Thyroid gland (tissue), 4 donors: ENCODE measurements around the gene CMKLR1.

ENCODE experiments used
- POLR2A ChIP-seq, 2 donors: fragments of 450-650 bp; IDR thresholded peaks; one replicate each; pipeline ENCODE4 v1.6.1; 2017; ENCODE audit warnings: antibody characterized with exemption in 2 of 2, mild to moderate bottlenecking in 2 of 2, moderate library complexity in 1 of 2
- TF ChIP-seq, protein P1 (sequence below), 6 experiments: fragments of 200-600 bp in 3 of 6; fragments of 450-650 bp in 3 of 6; sonication (generic) in 3 of 6; IDR thresholded peaks; one replicate each; pipeline ENCODE4 v1.5.1; 2016 to 2019; ENCODE audit warnings: antibody characterized with exemption in 6 of 6, mild to moderate bottlenecking in 2 of 6, inconsistent platforms in 1 of 6, moderate library complexity in 1 of 6

GRCh38 chr12:108350511-108350910 lies 11.4 kb upstream of the CMKLR1 start:
- TF ChIP-seq, protein P1, sequence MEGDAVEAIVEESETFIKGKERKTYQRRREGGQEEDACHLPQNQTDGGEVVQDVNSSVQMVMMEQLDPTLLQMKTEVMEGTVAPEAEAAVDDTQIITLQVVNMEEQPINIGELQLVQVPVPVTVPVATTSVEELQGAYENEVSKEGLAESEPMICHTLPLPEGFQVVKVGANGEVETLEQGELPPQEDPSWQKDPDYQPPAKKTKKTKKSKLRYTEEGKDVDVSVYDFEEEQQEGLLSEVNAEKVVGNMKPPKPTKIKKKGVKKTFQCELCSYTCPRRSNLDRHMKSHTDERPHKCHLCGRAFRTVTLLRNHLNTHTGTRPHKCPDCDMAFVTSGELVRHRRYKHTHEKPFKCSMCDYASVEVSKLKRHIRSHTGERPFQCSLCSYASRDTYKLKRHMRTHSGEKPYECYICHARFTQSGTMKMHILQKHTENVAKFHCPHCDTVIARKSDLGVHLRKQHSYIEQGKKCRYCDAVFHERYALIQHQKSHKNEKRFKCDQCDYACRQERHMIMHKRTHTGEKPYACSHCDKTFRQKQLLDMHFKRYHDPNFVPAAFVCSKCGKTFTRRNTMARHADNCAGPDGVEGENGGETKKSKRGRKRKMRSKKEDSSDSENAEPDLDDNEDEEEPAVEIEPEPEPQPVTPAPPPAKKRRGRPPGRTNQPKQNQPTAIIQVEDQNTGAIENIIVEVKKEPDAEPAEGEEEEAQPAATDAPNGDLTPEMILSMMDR (IDR thresholded peaks at IDR 0.05), result no peak
- no peak for TF ChIP-seq POLR2A (IDR thresholded peaks at IDR 0.05)
